RPMI8226 (cell line): ENCODE measurements around the gene ZNF302.
"Not testable (repeated sequence)": the region's sequence is repeated elsewhere in the genome, so short reads cannot be mapped to it uniquely, and the experiment has no call there.

ENCODE experiments used
- DNase-seq: peaks from one replicate; pipeline ENCODE4 v3.0.0-alpha.2; 2015

ZNF302 gene

DNA sequence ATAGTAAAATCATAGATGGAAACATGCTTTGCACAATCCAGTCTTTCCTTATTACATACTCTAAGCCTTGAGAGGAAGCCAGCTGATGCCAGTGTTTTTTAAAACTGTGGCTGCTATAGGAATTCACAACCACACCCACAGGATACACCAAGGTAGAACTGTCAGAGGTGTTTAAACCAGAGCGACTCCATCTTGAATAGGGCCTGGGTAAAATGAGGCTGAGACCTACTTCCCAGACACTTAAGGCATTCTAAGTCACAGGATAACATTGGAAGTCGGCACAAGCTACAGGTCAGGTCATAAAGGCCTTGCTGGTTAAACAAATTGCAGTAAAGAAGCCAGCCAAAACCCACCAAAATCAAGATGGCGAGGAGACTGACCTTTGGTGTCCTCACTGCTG lies 2.2 kb upstream of the ZNF302 start:
- DNase-seq: no peak

DNA sequence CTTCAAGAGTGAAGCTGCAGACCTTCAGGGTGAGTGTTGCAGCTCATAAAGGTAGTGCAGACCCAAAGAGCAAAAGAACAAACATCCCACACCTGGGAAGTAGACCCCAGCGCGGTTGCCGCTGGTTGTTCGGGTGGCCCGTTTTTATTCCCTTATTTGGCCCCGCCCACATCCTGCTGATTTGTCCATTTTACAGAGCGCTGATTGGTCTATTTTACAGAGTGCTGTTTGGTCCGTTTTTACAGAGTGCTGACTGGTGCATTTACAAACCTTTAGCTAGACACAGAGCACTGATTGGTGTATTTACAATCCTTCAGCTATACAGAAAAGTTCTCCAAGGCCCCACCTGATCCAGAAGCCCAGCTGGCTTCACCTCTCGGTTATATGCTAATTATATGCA lies 1.6 kb upstream of the ZNF302 start:
- no peak for DNase-seq

GRCh38 chr19:34676697-34677385 lies 637 bp upstream of the ZNF302 start, which contains the start of gene SCGB2B2:
Gene SCGB2B2, minus strand, starts transcription at chr19:34677159. Its CDS starts 82,596 bp downstream, at chr19:34594563.
- peak; percentile 78 for DNase-seq

DNA sequence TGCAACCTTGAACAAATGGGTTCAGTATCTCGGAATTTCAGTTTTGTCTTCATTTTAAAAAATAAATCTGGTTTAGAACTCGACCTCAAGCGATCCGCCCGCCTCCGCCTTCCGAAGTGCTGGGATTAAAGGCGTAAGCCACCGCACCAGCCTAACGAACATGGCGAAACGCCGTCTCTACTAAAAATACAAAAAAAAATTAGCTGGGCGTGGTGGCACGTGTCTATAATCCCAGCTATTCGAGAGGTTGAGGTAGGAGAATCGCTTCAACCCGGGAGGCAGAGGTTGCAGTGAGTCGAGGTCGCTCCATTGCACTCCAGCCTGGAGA lies 571 bp downstream of the ZNF302 start:
- no peak for DNase-seq

DNA sequence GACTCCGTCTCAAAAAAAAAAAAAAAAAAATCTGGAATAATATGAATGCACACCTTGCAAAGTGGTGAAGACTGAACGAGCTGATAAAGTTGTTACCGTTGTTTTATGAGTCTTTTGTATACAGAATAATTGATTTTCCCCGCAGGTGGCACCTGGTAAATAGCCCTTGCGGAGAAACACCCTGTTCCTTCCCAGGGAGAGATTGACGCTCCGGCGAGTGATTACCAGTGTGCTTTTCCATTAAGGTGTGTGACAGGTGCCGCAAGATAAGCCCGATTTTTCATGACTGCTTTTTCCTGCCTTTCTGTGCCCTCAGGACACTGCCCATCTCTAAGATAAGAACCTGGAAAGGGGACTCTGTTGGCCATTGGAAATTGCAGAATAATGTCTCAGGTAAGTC lies 943 bp downstream of the ZNF302 start:
- DNase-seq: no peak

DNA sequence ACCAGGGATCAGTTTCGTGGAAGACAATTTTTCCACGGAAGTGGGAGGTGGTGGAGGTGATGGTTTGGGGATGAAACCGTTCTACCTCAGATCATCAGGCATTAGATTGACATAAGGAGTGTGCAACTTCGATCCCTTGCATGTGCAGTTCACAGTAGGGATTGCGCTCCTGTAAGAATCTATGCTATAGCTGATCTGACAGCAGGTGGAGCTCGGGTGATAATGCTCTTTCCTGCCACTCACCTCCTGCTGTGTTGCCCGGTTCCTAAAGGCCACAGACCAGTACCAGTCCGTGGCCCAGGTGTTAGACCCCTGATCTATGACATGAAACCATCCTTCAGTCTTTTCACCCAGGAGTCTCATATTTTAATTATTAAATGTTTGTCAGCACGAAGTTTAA lies 4.0 kb downstream of the ZNF302 start:
- DNase-seq: no peak

GRCh38 chr19:34685266-34685665 lies 7.8 kb downstream of the ZNF302 start:
- not testable (repeated sequence) for DNase-seq

DNA sequence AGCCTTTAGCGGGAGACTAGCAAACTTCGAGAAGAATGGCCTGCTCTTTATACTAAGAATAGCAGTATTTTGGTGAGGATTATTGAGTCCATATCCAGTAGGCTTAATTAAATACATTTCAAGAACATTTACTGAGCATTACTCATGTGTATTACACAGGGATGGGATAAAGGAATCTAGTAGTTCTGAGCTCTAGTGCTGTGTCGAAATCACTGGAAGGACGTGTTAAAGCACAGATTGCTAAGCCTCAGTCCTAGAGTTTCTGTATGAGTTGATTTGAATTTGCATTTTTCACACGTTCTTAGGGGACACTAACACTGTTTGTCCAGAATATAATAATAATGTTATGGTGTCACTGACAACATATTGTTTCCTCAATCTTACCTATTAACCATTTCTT lies 9.0 kb downstream of the ZNF302 start:
- DNase-seq: no peak

DNA sequence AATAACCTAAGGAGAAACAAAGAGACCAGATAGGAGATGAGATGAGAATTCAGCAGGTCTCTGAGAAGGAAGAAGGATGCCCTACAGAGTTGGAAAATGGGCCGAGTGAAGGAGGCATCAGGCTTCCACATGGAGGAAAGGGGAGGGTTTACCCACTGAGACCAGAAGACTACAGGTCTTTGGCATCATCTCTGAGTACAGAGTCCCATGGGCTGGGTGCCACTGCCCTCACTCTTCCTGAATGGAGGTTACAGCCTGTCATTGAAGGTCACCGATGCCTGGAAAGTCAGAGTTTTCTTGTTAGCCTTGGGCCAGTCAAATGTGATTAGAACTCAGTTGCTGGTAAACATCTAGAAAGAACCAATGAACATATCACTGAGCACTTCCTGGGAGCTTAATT lies 9.9 kb downstream of the ZNF302 start:
- no peak for DNase-seq

DNA sequence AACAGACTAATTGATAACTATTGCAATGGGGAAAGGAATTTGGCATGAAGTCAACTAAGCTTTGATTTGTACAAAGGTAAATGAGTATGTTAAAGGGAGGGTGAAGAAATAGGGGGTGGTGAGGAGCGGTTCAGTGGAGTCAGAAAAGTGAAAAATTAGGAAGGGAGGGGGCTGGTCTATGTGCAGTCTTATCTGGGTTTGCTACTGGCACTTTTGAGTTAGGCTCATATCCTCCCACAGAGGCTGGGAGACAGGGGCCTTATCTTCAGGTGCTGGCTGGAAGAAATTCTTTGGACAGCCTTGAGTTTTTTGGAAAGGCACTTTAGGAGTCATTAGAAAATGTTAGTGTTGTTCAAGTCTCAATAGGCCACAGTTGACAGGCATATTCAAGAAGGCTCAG lies 11.1 kb downstream of the ZNF302 start:
- DNase-seq: no peak

- no peak for DNase-seq
Measured at GRCh38 chr19:34690372-34690771, 12.9 kb downstream of the ZNF302 start.

- no peak for DNase-seq
Measured at GRCh38 chr19:34692549-34692948, 15.1 kb downstream of the ZNF302 start.

DNA sequence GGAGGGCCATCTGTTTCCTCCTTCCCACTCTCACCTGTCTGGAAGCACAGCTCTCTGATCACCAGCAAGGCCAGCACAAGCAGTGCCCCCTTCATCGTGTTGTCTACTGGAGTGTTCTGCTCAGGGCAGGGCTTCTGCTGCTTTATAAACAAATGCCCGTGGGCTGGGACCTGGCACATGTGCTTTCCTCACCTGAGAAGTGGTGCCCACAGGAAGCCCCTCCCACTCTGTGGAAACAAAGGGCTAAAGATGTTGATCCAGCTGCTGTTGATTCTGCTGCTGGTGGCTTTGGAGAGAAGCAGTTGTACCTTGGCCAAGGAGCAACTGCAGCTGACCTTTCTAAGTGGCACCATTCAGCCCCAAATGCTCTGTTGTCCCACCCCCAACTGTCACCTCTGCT lies 30.2 kb downstream of the ZNF302 start:
- DNase-seq: no peak

GRCh38 chr19:34711890-34712289 lies 34.4 kb downstream of the ZNF302 start:
- no peak for DNase-seq

DNA sequence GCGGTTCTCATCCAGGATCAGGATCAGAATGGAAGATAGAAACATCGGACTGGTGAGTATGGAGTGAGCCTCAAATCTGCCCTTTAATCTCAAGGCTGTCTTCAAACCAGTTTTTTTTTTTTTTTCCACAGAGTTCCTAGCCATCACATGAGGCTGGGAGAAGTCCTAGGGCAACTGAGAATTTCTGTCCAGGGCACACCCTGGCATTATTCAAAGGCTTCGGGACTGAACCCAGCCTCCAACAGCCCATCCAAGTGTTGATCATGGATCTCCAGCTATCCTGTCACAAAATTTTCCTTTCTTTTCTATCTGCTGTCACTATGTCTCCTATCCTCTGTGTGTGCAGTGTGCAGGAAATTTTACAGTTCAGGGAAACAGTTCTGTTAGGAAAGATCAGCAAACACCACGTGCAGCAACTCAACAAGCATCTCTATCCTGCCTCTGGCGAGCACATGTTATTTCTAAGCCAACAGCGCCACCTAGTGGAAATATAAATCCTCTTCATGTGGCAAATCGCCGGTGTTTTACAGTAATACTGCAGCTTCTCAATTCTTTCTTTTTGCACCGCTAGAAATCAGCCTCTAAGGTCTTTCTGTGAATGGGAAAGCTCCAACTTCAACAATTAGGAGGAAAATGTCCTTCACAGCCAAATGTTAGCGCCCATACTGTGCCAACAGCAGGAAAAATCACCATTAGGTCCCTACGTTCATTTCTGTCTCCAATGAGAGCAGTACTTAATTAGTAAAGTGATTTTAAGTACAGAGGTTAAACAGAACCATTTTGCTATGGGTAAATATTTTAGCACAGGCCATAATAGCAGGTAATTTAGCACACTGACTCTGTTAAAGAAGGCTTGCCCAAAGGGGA lies 35.1 kb downstream of the ZNF302 start:
- DNase-seq: peak; percentile 68

DNA sequence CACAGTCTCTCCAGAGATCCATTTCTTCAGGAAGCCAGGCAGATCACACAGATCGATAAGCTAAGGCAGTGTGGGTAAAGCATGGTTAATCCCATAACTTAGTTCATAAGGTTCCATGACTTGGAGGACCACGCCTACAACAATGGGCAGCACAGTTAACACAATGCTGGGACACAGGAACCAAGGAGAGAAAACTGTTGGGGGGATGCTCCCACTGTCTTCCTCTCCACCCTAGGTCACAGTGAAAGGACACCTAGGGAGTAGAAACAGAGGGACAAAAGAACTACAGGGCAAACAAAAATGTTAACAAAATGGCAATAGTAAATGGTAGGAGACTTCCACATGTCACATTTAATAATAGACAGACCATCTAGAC lies 35.8 kb downstream of the ZNF302 start:
- DNase-seq: no peak

GRCh38 chr19:34715357-34715756 lies 37.9 kb downstream of the ZNF302 start:
- DNase-seq: no peak

DNA sequence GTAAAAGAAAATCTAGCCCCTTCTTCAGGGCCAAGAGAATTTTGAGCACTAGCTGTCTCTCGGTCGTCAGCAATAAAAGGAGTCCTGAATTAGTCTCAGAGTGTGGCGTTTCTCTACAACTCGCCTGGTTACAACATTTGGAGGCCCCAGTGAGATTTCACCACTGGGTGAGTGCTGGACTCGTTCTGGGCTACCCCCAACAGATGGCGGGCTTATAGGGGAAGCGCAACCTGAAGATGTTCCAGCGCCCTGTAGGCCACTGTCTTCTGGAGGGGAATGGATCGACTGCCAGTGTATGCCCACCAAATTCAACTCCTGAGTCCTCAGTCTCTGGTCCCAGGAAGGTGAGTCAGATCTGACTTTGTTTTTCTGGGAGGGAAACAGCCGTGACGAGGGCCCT lies 44.9 kb downstream of the ZNF302 start:
- DNase-seq: no peak

GRCh38 chr19:34725400-34725799 lies 47.9 kb downstream of the ZNF302 start:
- DNase-seq: no peak

DNA sequence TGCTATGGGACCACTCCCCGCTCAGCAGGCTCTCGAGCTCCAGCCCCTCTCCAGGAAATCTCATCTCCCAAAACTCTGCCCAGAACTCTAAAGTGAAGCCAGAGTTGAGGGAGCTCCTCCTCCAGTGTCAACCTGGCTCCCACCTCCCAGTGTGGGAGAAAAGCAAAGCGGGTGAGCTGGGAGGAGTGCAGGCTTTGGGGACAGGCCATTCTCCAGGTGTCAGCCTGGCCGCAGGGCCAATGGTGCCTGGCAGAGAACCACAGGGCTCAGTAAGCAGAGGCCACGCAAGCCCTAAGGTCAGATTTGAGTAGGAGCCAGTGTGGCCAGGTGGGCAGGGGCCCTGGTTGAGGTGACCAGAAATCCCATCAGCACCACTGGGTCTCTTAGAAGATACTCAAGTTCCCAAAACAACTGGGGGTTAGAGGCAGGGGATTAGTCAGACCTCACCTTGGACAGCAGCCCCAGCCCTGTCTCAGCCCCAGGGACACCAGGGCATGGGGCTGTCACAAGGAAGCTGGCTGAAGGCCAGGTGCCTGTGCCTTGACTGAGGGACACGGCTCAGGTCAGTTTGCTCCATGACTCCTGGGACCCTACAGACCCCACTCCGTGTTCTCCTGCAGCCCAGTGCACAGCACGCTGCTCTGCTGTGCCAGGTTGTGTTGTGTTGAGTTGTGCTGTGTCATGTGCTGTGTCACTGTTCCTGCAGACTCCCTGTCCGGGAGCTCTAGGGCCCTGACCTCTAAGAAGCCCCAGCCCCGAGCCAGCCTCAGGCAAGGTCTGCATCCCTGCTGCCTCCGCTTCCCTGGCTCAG lies 53.7 kb downstream of the ZNF302 start:
- no peak for DNase-seq

DNA sequence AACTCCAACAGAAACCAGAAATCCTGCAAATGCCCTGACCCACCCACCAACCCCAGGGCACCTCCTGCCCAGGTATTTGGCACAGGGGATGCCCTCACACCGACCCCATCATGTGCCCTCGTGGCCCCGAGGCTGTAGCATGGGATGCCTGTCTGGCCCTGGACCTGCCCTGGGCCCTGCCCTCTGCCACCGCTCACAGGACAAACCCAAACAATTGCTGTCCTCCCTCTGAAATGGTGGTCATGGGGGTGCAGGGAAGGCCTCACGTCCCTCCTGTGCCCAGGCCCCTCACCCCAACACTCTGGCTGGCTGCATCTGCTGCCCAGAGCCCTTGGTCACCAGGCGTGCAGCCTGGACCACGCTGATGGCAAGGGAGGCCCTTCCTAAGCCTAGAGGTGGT lies 54.5 kb downstream of the ZNF302 start:
- DNase-seq: no peak

DNA sequence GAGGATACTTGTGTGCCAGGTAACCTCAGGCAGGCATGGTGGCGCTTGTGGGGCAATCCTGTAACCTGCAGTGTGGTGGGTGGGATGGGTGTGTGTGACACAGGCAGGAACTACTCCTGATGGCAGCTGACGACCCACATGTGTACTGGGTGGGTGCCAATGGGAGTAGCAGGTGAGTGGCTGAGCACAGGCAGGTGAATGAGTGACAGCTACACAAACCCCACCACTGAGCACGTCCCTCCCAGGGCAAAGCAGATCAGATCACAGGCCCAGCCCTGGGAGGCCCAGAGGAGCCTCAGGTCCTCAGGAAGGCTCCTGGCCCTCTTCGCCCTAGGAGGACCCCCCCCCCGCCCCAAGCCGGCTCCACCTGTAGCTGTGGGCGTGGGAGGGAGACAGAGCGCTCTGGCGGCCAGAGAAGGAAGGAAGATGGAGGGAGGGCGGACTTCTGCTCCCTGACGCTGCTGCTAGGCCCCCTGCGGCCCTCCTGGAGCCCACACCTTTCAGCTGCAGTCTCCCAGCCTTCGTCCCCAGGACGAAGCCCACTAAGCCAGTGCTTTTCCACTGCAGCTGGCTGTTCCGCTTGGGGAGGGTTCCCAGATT lies 55.2 kb downstream of the ZNF302 start:
- DNase-seq: peak; percentile 4

DNA sequence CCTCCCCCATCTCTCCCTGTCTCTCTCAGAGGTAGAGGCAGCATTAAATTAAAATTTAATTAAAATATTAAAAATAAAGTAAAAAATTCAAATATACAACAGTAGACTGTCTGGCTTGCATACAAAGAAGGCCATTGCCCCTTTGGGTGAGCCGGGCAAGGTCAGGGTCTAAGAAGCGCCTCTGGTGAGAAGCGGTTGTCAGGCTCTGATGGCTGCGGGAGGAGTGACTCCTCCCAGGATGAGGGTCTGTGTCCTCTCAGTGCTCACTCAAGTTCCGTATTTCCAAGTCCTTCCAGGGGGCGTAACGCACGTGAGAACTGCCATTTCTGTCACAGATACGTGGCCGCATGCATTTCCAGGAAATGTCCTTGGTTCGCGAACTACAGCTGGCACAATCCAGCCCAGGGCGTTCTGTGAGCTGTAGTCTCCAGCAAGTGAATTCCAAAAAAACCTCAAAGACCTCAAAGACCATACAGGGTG lies 55.8 kb downstream of the ZNF302 start:
- no peak for DNase-seq
